GF-D8 (cell line): ENCODE data around the gene EBF3.

Source experiments
- DNase-seq: peaks from one replicate; lab custom pipeline; 2025; lab: John Stamatoyannopoulos, UW

Gene EBF3

GRCh38 chr10:129971381-129972144 lies 7.5 kb upstream of the EBF3 start:
- no peak for DNase-seq

- DNase-seq, result peak; percentile 27
Measured at GRCh38 chr10:129970465-129971364, 6.6 kb upstream of the EBF3 start.

GRCh38 chr10:129969911-129970464 lies 5.9 kb upstream of the EBF3 start:
- DNase-seq, result no peak

- no peak for DNase-seq
Measured at GRCh38 chr10:129969184-129969910, 5.3 kb upstream of the EBF3 start.

GRCh38 chr10:129968853-129969183 lies 4.7 kb upstream of the EBF3 start:
- DNase-seq, result no peak

- no peak for DNase-seq
Measured at GRCh38 chr10:129968020-129968852, 4.2 kb upstream of the EBF3 start.

GRCh38 chr10:129967579-129968019 lies 3.5 kb upstream of the EBF3 start:
- DNase-seq, result no peak

- no peak for DNase-seq
Measured at GRCh38 chr10:129966889-129967578, 3.0 kb upstream of the EBF3 start.

- no peak for DNase-seq
Measured at GRCh38 chr10:129966370-129966888, 2.4 kb upstream of the EBF3 start.

- DNase-seq, result no peak
Measured at GRCh38 chr10:129965959-129966358, 1.9 kb upstream of the EBF3 start.

GRCh38 chr10:129965425-129965808 lies 1.3 kb upstream of the EBF3 start:
- DNase-seq, result no peak

GRCh38 chr10:129964611-129965424 lies 744 bp upstream of the EBF3 start:
- DNase-seq, result no peak

GRCh38 chr10:129962872-129963640 lies 1.0 kb downstream of the EBF3 start:
- no peak for DNase-seq

GRCh38 chr10:129962031-129962871 lies 1.8 kb downstream of the EBF3 start:
- peak; percentile 62 for DNase-seq

- DNase-seq, result no peak
Measured at GRCh38 chr10:129961157-129961701, 2.8 kb downstream of the EBF3 start.

GRCh38 chr10:129960481-129961156 lies 3.5 kb downstream of the EBF3 start:
- DNase-seq, result no peak
